GM21390 (cell line): ENCODE measurements around the gene MAML2.
"Not testable (repeated sequence)": the region's sequence is repeated elsewhere in the genome, so short reads cannot be mapped to it uniquely, and the experiment has no call there.

Experiments used
- ATAC-seq: cut with Tn5 transposase; IDR thresholded peaks from one replicate; pipeline ENCODE4 v1.9.1; 2021; ENCODE audit not compliant: unreplicated experiment

The MAML2 gene

DNA sequence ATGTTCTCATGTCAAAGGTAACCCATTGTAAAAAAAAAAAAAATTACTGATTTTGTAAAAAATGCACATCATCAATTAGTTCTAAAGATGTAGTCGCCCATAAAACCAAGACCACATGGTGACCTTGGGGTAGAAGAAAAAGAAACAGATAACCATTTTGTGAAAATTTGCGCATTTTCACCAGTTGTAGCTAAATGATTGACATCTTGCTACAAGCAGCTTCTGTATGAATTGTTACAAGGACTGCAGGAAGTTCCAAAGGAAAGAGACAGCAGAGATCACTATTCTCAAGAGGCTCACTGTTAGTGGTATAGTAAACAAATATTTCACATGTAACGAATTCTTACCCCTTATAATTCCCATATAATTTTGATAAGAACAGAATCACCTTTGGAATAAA lies 48.7 kb downstream of the MAML2 start:
- ATAC-seq = no peak

DNA sequence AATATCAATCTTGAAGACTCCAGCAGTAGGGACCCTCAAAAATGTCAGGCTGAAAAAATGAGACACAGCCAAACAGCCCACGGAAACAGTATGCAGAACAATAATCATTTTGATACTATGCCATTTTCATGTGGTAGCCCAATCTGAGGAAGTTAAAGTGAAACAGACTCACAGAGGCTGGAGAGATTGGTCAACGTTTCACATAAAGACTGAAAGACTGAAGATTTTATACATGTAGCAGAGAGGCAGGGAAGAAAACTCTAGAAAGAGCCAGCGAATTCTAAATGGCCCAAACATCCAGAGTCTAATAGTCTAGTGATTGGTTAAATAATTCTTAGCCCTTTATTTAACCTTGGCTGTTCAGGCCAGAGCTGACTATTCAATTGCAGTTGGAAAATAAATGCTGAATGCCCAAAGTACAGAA lies 49.4 kb downstream of the MAML2 start:
- peak; percentile 84 for ATAC-seq

GRCh38 chr11:96293109-96293508 lies 49.9 kb downstream of the MAML2 start:
- ATAC-seq = no peak

DNA sequence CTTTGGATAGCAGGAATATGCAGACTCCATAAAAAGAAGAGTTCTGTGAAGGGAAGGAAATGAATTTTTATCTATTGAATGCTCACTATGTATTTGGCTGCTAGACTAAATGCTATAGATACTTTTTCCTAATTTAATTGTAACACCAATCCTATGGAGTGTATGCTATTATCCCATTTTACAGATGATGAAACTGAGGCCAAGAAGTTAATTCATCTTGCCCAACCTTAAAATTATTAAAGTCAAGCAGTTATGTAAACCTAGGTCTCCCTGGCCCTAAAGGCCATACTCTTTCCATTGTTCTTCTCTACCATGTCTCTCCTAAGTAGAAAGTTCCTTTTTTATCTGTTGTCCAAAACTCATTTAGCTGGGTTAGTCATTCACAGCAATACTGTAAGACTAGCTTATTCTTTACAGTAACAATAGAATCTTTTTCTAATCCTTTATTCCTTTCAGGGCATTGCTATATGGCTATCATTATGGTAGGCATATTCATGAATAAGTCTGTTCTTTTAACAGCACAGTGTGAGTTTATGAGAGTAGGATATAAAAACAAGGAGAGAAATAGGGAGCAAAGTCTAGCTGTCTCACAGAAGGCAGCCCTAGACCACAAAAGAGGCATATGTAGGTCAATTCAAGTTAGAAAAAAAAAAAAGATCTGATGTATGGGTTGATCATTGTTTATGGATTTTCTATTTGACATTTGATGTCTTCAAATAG lies 50.5 kb downstream of the MAML2 start:
- no peak for ATAC-seq

DNA sequence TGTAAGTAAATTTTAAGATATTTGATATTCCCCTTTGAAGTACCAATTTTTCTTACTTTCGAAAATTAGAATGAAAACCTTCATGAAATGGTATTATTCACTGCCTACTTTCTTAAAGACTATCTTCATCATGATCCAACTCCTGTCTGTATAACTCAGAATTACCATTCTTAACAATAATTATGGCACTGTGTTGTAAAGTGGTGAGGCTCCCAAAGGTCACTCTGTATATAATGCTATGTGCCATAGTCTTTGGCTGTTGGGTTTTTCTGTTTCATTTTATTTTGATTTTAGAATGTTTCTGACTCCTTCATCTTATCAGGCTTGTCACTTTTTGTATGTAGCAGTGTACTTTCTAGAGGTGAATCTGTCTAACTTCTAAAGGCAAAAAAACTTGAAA lies 52.4 kb downstream of the MAML2 start:
- no peak for ATAC-seq

DNA sequence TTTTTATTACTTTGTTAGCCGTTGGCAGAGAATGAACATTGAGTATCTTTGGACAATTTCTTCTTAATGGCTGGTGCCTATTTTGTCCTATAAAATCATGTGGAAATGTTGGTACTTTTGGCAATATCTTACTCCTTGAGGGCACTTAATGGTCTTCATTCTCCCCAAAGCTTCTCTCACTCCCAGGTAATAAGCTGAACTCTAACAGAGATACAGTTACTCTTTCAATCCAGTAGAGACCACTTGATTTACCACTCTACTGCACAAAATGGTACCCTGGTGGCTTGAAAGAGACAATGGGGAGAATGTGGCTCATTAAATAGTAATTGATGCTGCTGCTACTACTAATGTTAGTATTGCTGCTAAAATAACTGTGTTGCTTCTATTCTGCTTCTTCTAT lies 53.0 kb downstream of the MAML2 start:
- ATAC-seq = no peak

DNA sequence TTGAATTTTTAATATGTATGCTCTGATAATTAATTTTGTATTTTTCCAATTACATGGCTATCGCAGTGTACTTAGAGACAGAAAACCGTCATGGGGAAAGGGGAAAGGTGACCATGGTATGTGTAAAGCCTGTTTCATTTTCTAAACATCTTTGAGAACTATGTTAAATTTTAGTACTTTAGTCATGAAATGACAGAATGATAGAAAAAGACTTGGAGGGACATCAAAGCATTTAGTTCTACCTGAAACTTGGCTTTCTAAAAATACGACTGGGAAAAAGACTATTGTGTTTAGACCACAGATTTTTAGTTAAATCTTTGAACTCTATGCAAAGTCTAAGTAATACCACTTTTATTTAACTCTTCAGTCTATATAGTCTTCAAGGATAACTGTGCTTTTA lies 54.1 kb downstream of the MAML2 start:
- peak; percentile 49 for ATAC-seq

DNA sequence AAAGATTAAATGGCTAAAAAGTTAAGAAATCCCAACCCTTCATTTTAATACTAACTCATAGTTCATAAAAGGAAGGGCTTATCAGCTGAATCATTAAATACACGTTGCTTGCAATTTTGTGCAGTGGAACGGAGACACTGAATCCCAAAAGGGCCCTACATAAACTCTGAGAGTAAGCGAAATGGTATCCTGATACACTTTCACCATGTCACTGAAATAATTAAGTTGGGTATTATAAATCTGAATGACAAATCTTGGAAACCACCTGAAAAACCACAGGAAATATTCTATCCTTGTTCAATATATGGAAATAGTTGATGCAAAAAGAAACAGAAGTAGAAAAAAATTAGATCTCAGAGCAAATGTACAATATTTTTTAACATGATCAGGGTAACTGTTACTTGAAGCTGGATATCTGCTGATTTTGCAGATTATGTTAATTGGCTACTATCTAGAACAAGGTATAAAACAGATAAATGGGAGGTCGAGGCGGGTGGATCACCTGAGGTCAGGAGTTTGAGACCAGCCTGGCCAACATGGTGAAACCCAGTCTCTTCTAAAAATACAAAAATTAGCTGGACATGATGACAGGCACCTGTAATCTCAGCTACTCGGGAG lies 55.1 kb downstream of the MAML2 start:
- ATAC-seq = no peak

- ATAC-seq = not testable (repeated sequence)
Observed at GRCh38 chr11:96285985-96286384, 57.0 kb downstream of the MAML2 start.

DNA sequence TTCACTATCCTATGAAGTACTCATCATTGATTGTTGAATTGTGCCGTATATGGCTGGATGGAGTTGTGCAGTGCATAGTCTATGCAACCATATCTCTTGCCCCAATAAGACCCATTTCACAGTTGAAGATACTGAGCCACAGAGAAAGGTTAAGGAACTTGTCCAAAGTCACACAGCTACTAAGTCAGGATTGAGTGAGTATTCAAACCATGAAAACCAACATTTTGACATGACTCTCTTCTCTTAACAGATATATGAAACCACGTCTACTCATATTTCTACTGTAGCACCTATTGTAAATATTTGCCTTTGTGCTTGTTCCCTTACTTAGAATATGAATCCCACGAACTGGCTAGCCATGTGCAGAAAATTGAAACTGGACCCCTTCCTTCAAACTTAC lies 58.1 kb downstream of the MAML2 start:
- no peak for ATAC-seq

DNA sequence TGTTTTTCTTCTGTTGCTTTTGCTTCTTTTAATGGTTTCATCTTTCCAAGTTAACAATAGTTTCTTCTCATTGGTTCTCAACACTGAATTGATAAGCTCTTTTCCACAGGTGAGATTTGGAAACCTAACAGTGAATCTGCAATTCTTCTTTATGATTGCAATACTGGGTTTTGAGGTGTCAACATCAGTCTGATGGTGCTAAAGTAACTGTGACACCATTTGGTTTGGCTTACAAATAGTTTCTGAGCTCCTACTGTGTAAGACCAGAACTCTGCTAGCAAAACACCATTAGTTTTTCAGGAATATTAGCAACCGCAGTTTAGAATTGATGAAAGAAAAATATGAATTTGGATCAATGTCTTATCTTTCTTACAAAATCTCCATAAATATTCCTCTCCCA lies 58.6 kb downstream of the MAML2 start:
- ATAC-seq = no peak

GRCh38 chr11:96282625-96283220 lies 60.3 kb downstream of the MAML2 start:
- ATAC-seq = no peak

DNA sequence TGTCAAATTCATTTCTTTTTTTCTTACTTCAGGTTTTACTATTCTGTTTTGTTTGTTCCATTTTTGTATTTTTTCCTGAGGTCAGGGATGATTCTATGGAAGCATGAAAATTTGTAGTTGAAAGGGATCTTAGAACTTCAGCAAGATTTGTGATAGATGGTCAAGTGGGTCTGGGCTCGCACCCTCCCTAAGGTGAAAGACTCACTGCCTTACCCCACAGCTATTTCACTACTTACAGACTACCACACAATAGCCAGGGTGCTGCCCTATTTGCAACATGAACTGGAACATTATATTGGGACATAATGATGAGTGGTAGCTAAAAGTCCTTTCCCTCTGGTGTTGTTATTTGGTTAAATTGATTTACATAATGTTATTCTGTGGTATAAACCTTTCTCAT lies 62.6 kb downstream of the MAML2 start:
- ATAC-seq = no peak

DNA sequence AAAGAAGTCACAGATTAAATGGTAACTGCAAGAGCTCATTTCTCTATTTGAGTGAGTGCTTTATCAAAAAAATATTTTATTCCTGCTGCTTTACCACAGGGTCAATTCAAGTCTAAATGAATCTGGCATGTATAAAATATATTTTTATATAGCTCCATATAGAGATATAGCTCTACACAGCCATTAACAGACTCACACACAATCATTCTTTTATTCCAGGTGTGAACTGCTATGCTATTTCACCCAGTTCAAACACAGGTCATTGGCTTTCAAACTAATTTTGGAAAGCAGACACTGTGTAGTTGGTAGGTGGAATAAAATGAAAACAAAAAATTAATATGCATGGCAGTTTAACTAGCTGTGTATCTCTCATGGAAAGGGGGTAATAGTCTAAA lies 63.1 kb downstream of the MAML2 start:
- no peak for ATAC-seq

DNA sequence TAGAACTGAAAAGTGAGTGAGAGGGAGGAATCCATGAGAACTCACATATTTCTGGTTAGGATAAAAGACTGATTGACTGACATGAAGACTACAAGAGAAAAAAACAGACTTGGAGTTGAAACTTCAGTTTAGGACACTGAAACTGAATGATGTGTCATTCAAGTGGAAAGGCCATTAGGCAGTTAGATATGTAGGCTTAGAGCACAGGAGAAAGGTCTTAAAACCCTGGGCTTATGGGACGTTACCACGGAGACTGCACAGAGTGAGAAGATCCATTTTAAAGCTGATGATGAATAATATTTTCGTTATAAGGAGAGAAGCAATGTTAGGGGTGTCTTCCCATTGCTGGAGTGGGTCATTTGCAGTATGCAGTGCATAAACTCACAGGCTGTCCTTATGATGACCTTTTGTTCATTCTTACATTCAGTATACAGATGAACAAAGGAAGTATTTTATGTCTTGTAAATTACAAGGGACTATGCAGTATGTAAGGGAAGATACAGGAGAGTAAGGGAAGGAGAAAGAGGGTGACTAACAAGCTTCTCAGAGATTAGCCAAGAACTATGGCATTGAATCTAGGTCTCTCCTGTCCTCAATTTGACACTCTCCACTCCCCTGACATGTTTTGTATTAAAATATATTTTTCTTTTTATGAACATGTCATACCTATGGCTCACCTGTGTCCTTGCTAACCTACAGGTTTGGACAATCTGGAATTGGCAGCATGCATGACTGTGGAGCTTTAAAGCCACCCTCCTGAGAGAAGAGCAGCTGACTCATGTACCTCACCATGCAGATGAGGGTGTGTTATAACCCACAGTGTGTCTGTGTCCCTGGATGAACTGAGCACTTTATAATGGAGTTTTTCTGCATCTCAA lies 63.7 kb downstream of the MAML2 start:
- ATAC-seq = no peak

DNA sequence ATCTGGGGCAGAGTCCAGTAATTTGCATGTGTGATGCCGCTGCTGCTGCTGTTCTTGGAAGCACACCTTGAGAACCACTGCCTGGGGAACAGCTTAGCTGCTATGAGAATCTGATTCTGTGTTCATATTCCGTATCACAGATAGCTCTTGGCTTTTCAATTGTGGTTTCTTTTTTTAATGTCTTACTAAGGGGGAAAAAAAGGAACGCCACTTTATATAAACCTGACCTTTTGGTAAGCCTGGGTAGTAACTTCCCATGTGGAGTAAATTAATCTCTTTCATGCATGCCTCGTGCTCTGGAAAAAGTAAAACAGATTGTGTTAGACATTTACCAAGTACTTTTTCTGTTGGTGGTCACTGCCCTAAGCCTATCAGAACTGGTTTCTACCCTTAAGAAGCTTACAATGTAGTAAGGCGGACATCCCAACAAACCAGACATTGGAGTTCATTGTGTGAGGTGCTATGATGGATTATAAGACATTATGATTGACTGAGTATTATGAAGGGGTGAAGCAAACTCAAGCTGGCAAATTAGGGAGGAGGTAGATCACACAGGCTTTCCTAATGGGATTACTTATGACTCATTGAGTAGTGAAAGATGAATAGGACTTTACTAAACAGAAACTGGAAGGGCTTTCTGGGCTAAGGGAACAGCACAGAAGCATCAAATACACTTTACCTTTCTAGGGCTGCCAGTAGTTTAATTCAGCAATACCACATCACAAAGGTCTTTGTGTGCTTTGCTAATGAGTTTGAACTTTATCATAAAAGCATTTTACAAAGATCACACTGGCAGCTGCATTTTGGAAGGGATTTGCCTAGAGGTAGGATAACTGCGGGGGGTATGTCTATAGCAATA lies 64.7 kb downstream of the MAML2 start:
- ATAC-seq = no peak

- ATAC-seq = no peak
Observed at GRCh38 chr11:96277696-96278038, 65.3 kb downstream of the MAML2 start.

GRCh38 chr11:96276836-96277235 lies 66.2 kb downstream of the MAML2 start:
- ATAC-seq = no peak

DNA sequence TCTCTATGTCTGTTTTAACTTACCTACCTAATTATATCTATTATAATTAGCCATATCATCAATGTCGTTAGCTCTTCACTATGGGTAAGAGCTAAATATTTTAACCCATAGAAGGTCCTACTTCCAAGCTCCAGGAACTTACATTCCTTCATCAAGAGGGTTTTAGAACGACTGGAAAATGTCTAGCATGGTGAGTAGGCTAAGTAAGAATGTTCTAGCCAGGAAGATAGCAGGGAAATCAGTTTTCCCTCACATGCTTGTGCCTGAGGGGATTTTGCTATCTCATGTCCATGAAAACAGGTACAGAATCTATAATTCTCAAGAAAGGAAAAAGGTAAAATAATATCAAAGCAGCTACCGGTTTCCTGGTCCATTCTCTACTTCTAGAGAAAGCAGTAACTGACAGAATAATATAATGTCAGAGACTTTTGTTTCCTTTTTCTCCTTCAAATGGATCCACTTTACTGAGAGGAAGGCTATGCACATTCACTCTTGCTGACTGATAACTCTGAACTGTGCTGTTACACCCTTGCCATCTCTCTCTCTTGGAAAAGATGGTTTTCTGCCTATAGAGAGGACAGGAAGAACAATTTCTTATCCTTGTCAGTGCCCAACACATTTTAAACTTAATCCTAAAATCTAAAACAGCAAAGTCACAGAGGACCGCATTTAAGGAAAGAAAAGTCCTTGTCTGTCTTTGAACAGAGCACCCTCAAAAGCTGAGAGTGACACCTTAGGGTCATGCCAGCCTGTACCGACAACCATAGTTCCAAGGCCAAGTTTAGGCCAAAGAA lies 67.0 kb downstream of the MAML2 start:
- no peak for ATAC-seq

GRCh38 chr11:96273507-96273906 lies 69.5 kb downstream of the MAML2 start:
- no peak for ATAC-seq
